Omental fat pad (tissue), 4 donors: ENCODE measurements around the gene PEX12. TPM values are rescaled to one million over a fixed set of nuclear protein-coding genes. Genes with fewer than 3 reads are reported as not detected.
"Not testable (repeated sequence)": the region's sequence is repeated elsewhere in the genome, so short reads cannot be mapped to it uniquely, and the experiment has no call there.

ENCODE experiments used
- ATAC-seq: fragments of 150-250 bp; one replicate; pipeline ENCODE4 v1.9.1; 2016; ENCODE audit warnings: mild to moderate bottlenecking, moderate library complexity; ENCODE audit not compliant: low FRiP score
- DNase-seq: peaks from one replicate; pipeline ENCODE4 v3.0.0-alpha.2; 2019; ENCODE audit warnings: low spot score
- CTCF ChIP-seq, 3 donors: fragments of 450-650 bp; IDR thresholded peaks; one replicate each; pipeline ENCODE4 v1.5.1; 2016 to 2017; ENCODE audit warnings: antibody characterized with exemption in 3 of 3, mild to moderate bottlenecking in 3 of 3, moderate library complexity in 2 of 3
- total RNA-seq, 4 donors: library from RNA; depleted of rRNA; stranded (reverse); fragments of >200 nt; gene quantifications; one replicate each; pipeline ENCODE4 v1.1.0, GENCODE V29; 2016

PEX12 gene
- total RNA-seq, 4 donors from 2014 or later: 3.5 to 7.4 (median 5.2) TPM

- DNase-seq (no peak), ATAC-seq (no peak)
- TF ChIP-seq CTCF (IDR thresholded peaks at IDR 0.05): no peak
Observed at GRCh38 chr17:35578929-35579432, 610 bp upstream of the PEX12 start.

GRCh38 chr17:35577830-35578196 lies 558 bp downstream of the PEX12 start:
- TF ChIP-seq CTCF (IDR thresholded peaks at IDR 0.05): no peak
- DNase-seq (no peak), ATAC-seq (no peak)

GRCh38 chr17:35575759-35576158 lies 2.6 kb downstream of the PEX12 start:
- no peak for DNase-seq

GRCh38 chr17:35569405-35569804 lies 9.0 kb downstream of the PEX12 start:
- ATAC-seq (no peak), DNase-seq (no peak)
- TF ChIP-seq CTCF (IDR thresholded peaks at IDR 0.05): no peak

More at GRCh38 chr17:35575759-35576158, 2.6 kb downstream of the PEX12 start:
- ATAC-seq: no peak
- no peak for TF ChIP-seq CTCF (IDR thresholded peaks at IDR 0.05)

GRCh38 chr17:35568561-35568960 lies 9.8 kb downstream of the PEX12 start:
- peak; percentile 66 for ATAC-seq
- TF ChIP-seq CTCF (IDR thresholded peaks at IDR 0.05): no peak

GRCh38 chr17:35566968-35567367 lies 11.4 kb downstream of the PEX12 start:
- DNase-seq: no peak
- TF ChIP-seq CTCF (IDR thresholded peaks at IDR 0.05): no peak
- ATAC-seq: no peak

More at GRCh38 chr17:35568561-35568960, 9.8 kb downstream of the PEX12 start:
- DNase-seq: no peak

GRCh38 chr17:35563181-35563580 lies 15.2 kb downstream of the PEX12 start:
- not testable (repeated sequence) for ATAC-seq, DNase-seq

GRCh38 chr17:35560703-35561102 lies 17.7 kb downstream of the PEX12 start, which contains the start of gene SLFN14:
Gene SLFN14, minus strand, starts transcription at chr17:35560819. Its CDS starts 2,757 bp downstream, at chr17:35558062.
- no peak for DNase-seq
- TF ChIP-seq CTCF (IDR thresholded peaks at IDR 0.05): no peak
- ATAC-seq: no peak
